Kidney (tissue), 14 donors: ENCODE data around the gene SORCS2. TPM values are rescaled to one million over a fixed set of nuclear protein-coding genes. Genes with fewer than 3 reads are reported as not detected.

Experiments
- DNase-seq, 5 donors: peaks; one replicate each; pipeline ENCODE4 v3.0.0-alpha.2; 2013 to 2020
- FAIRE-seq: peaks from 2 replicates; lab custom pipeline; 2012; peaks lifted over from hg19 to GRCh38; lab: Jason Lieb, UNC
- H3K27ac ChIP-seq, 2 donors: one replicate each; pipeline ENCODE4 v1.7.0; 2013; ENCODE audit warnings: low read depth in 2 of 2, low read length in 2 of 2, inconsistent platforms in 1 of 2
- H3K27me3 ChIP-seq: one replicate; pipeline ENCODE4 v1.7.1; 2013; ENCODE audit warnings: low read length, inconsistent platforms; ENCODE audit not compliant: control insufficient read depth, insufficient read depth
- H3K36me3 ChIP-seq, 3 donors: one replicate each; pipeline versions ENCODE4 v1.7.0 to v1.7.1; 2013; ENCODE audit warnings: low read length in 3 of 3, control low read depth in 1 of 3, inconsistent platforms in 1 of 3; ENCODE audit not compliant: insufficient read depth in 3 of 3, control insufficient read depth in 2 of 3
- H3K4me1 ChIP-seq, 3 donors: one replicate each; pipeline versions ENCODE4 v1.7.0 to v1.7.1; 2013; ENCODE audit warnings: low read length in 3 of 3, inconsistent platforms in 1 of 3, low read depth in 1 of 3; ENCODE audit not compliant: control insufficient read depth in 2 of 3, insufficient read depth in 2 of 3
- H3K4me3 ChIP-seq, 3 donors: one replicate each; pipeline versions ENCODE4 v1.7.0 to v1.8.1; 2013; ENCODE audit warnings: low read length in 3 of 3, control low read depth in 1 of 3, inconsistent platforms in 1 of 3
- H3K9ac ChIP-seq, 3 donors: one replicate each; pipeline versions ENCODE4 v1.7.0 to v1.7.1; 2013; ENCODE audit warnings: low read length in 3 of 3, control low read depth in 1 of 3, inconsistent platforms in 1 of 3
- H3K9me3 ChIP-seq, 3 donors: one replicate each; pipeline versions ENCODE4 v1.7.0 to v1.7.1; 2013; ENCODE audit warnings: low read length in 3 of 3, control low read depth in 1 of 3, inconsistent platforms in 1 of 3; ENCODE audit not compliant: control insufficient read depth in 2 of 3, insufficient read depth in 1 of 3
- CTCF ChIP-seq: IDR thresholded peaks from 3 replicates; pipeline ENCODE4 v1.5.1; 2012; ENCODE audit warnings: mild to moderate bottlenecking, moderate library complexity, borderline replicate concordance; ENCODE audit not compliant: insufficient read depth; ENCODE audit errors: extremely low read depth
- intact Hi-C: fragments of 100-400 bp; cut with DNase I; formaldehyde crosslinking; loops from one replicate; pipeline ENCODE4 v1.11.1; 2022
- polyA plus RNA-seq: library from polyadenylated mRNA; stranded (reverse); fragments of 350-450 nt; fragmentation: Illumina TruSeq; extraction: RNeasy Lipid Tissue Mini Kit (QIAGEN cat#74804); gene quantifications from one replicate; pipeline ENCODE4 v1.2.3, GENCODE V29; 2014; ENCODE audit warnings: low read depth, low replicate concordance; ENCODE audit not compliant: insufficient read depth
- total RNA-seq: library from RNA; stranded (reverse); fragmentation: NEBNext Ultra II Directional; extraction: Animal tissue kit (Norgen Biotek cat#: 25700); gene quantifications from one replicate; pipeline ENCODE4 v1.2.1, GENCODE V29; 2021
- donor health status: control.
- donor health status: control.
- donor health status: control.
- donor health status: control.
- donor health status: control.
- donor health status: DM: yes; HTN: yes; CAD: no.
- donor health status: Normal renal cell carcinoma (clear cell type).

SORCS2 gene
- total and polyA plus RNA-seq, 2 donors from 2014 or later, result 6.1 to 9.1 TPM

GRCh38 chr4:7414736-7415510, 222.6 kb downstream of the SORCS2 start:
- no peaks in the 10 kb centered on the region for H3K27me3 ChIP-seq
- no peaks in the 10 kb centered on the region for H3K36me3 ChIP-seq
- H3K4me1 ChIP-seq, result no peaks in the 10 kb centered on the region
- peak in 3 of 5 donors; percentile 9 to 28 (median 10) for DNase-seq
- H3K9ac ChIP-seq, result no peak overlapping the region
- TF ChIP-seq CTCF, result no peak
- no peak for FAIRE-seq
- H3K27ac ChIP-seq, result no peak overlapping the region
- no peak overlapping the region for H3K4me3 ChIP-seq
- H3K9me3 ChIP-seq, result peaks cover 0 to 9% (median 1%) of the 10 kb centered on the region in 3 donors
- intact Hi-C loops, result no loop called here

GRCh38 chr4:7415927-7416686, 223.8 kb downstream of the SORCS2 start:
- Histone ChIP-seq H3K4me3 (no peak overlapping the region), H3K27ac (no peak overlapping the region), H3K27me3 (no peaks in the 10 kb centered on the region), H3K36me3 (no peaks in the 10 kb centered on the region), H3K4me1 (no peaks in the 10 kb centered on the region), H3K9ac (no peak overlapping the region), H3K9me3 (peaks cover 0 to 9% (median 1%) of the 10 kb centered on the region in 3 donors)
- FAIRE-seq, result no peak
- no peak for TF ChIP-seq CTCF
- peak in 3 of 5 donors; percentile 14 to 34 (median 26) for DNase-seq
- intact Hi-C loops, result no loop called here

GRCh38 chr4:7416745-7417432, 224.6 kb downstream of the SORCS2 start:
- Histone ChIP-seq H3K4me1 (no peaks in the 10 kb centered on the region), H3K36me3 (no peaks in the 10 kb centered on the region), H3K9me3 (peaks cover 0 to 9% (median 1%) of the 10 kb centered on the region in 3 donors), H3K27me3 (no peaks in the 10 kb centered on the region), H3K9ac (no peak overlapping the region), H3K4me3 (no peak overlapping the region), H3K27ac (no peak overlapping the region)
- DNase-seq, result peak in 2 of 5 donors; percentile 11 to 23
- intact Hi-C loops, result no loop called here
- no peak for TF ChIP-seq CTCF
- no peak for FAIRE-seq
